DMS 273 treated with DMSO at 0.1 percent for 48 hours (cell line): ENCODE data around the gene FOXL1.

Experiments used
- DNase-seq: peaks from one replicate; lab custom pipeline; 2025; lab: John Stamatoyannopoulos, UW

The FOXL1 gene

DNA sequence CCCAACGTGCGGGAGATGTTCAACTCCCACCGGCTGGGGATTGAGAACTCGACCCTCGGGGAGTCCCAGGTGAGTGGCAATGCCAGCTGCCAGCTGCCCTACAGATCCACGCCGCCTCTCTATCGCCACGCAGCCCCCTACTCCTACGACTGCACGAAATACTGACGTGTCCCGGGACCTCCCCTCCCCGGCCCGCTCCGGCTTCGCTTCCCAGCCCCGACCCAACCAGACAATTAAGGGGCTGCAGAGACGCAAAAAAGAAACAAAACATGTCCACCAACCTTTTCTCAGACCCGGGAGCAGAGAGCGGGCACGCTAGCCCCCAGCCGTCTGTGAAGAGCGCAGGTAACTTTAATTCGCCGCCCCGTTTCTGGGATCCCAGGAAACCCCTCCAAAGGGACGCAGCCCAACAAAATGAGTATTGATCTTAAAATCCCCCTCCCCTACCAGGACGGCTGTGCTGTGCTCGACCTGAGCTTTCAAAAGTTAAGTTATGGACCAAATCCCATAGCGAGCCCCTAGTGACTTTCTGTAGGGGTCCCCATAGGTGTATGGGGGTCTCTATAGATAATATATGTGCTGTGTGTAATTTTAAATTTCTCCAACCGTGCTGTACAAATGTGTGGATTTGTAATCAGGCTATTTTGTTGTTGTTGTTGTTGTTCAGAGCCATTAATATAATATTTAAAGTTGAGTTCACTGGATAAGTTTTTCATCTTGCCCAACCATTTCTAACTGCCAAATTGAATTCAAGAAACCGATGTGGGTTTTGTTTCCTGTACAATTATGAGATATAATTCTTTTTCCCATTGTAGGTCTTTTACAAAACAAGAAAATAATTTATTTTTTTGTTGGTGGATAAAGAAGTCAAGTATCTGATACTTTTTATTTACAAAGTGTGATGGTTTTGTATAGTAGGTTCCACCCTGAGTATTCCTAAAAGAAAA is 9.4 kb upstream of the FOXL1 start:
- DNase-seq: no peak

DNA sequence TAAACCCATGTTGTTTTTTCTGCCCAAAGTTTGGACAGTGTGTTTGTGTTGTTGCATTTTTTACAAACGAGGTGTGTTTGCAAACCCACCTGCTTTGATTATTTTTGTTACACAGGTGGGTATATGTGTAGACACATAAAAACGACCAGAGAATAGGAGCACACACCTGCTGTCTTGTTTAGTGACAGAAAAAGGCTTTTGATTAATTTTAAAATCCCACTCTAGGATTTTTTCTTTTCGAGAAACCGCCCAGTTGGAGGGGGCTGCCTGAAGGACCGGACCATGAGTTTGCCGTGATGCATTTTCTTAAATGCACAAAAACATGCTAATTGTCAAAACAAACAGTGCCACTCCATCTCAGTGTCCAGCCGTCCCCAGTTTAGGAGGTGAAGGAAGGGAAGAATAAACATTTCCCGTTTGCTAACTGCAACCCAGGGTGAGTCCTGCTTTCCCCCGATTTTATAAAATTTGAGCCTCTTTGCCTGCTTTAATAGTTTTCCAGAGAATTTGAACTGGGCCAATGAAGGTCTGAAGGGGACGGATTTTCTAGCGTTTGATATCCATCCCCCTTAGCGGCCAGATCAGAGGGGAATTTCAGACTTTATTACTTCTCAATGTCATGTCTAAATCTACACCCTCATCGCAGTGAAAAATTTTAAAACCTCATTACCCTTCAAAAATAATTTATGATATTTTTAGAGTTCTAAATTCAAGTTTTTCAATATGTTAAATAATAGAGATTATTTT is 8.5 kb upstream of the FOXL1 start:
- DNase-seq: no peak

DNA sequence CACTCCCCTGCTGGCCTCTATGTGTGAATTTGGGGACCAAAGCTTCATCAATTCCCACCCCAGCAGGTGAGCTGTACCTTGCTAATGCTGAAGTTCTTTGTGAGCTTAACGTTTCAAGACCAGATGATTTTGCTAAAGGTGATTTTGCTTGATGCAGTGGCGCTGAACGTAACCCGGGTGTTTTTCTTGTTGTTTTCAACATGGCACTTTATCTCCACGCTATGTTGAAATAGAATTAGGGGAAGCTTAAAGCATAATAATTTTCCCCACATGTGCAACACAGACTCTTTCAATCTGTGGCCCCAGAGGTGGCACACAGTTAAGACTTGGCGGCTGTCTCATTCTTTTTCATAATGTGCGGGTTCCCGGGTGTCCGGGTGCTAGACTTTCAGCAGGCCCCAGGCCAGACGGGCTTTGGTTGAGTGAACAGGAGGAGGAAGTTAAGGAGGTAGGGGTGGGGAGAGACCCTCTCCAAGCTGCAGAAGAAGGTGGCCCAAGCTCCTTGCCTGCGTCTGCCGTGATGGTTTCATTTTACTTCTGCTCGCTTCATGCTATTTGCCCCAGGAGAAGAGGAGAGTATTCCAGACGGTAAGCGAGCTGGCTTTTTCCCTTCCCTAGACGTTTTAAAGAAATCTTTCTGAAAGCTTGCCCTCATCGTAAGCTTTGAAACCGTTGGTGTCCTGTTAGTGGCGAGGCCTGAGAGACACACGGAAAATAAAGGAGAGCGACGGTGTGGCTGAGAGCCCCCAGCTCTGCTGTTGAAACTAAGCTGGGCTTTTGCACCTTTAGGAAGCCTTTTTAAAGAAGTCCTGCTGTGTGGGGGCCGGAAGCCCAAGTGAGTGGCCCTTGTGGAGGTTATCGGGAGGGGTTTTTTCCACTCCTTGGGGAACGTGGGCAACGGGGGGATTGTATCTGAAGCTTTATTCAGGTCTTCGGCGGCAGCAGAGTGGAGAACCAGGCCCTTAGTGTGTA is 7.5 kb upstream of the FOXL1 start:
- no peak for DNase-seq

DNA sequence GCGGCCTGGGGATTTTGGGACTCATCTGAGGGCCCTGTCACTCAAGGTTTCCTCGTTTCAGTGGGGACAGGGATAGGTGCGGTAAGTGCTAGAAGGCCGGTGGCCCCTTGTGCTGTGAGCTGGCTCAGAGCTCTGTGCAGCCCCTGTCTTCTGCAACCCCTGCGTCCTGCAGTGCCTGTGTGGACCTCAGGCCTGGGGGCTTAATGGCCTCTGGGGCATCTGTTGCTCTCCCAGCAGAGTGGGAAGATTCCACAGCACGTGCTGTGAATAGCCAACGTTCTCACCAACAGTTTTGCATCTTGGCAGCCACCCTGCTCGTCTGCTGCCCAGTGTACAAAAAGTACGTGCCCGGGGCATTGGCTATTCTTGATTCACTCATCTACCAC is 6.8 kb upstream of the FOXL1 start:
- no peak for DNase-seq

DNA sequence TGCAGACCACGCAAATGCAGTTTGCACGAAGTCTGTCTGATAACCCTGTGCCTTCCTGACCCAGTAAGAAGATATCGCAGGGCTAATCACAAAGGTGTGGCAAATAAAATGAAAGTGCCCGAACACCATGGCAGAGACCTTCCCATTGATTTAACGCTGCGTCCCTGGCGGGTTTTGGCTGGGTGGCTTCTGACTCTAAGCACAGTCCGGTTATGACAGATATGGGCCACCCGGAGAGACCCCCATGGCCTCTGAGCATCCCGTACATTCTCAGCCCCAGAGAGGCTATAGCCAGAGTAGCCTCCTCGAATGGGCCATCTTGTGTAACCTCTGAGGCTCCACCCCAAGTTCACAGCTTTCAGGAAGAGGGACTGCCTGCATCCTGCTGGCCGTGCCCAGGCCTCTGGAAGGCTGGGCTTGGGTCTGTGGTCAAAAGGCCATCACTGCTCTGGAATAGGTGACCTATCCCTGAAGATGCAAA is 6.3 kb upstream of the FOXL1 start:
- no peak for DNase-seq

DNA sequence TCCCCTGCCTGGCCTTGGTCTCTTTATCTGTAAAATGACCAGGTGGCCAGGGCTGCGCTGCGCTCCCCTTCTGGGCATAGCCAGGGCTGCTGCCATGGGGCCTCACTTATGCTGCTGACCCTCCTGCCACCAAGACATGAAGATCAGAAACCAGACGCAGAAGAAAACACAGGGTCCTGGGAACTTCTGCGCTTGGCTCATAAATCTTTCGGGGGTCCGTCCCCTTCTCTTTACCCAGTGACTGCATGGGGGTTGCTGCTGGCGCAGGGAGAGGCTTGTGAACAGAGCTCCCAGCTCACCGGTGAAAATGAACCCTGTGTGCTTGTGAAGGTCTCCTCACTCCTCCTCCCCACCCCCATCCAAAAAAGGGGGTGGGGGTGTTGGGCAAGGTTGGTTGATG is 5.7 kb upstream of the FOXL1 start:
- DNase-seq: no peak

DNA sequence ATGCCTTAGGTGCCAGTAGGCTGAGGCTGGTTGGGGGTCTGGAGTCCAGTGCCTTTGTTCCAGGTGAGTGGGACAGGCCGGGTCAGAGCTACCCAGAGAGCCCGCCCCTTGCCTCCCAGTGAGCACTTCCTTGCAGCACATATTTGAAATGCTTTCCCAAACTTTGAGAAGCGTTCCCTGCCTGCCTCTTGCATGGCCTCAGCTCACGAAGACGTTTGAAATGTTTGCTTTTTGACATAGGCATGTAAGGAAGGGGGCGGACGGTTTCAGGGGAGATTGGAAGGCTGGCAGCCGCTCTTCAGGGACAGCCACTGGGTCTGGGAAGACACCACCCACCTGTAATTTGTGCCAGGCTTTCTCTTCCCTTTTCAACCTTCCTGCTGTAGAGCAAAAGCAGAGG is 5.1 kb upstream of the FOXL1 start:
- no peak for DNase-seq

DNA sequence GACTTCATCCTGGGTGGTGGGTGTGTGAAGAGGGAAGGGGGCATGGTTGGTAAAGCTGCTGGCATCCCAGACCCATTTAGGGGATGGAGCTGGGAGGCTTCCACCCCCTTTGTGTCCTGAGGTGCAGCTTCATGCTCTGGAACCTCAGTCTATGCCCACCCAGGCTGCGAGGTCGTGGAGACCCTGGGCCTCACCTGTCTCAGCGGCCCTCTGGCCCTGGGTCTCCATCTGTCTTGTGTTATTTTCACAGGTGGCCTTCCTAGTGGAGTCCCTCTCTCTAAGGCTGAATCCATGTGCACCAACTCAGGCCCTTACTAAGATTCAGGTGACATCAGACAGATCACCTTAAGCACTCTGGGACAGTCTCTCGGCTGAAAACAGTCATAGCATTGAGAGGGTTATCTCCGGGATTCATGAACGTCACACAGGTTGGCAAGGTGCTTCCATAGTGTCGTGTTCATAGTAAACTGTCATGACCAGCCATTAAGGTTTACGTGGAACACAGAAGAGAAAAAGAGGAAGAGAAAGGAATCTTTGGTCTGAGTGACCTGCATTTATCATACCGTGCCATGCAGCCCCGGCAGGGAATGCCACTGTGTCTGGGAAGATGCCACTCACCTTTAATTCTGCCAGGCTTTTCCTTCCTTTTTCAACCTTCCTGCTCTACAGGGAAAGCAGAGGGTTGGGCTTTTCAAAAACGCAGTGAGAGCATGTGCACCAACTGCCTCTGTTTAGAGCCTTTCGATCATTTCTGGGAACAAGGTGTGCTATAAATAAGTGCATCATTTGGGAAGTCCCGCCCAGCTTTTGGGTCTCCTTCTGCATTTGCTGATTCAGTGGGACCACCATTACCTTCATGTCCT is 4.5 kb upstream of the FOXL1 start:
- no peak for DNase-seq

DNA sequence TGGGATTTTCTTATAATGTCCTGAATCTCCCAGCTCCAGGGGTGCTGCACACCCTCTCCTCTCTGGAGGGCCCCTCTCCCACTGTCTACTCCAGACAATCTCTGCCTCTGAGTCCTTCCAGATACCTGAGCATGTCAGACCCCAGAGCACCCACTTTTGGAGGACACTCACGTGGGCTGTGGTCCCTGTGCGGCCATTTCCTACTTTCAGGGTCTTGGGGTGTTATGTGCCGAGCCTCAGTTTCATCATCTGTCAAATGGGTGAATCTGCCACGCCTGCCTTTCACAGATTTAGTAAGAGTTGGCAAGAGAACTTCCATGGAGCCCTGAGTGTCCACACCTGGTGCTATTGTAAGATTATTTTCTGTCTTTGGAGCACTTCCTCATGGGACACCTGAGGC is 3.7 kb upstream of the FOXL1 start:
- DNase-seq: no peak

DNA sequence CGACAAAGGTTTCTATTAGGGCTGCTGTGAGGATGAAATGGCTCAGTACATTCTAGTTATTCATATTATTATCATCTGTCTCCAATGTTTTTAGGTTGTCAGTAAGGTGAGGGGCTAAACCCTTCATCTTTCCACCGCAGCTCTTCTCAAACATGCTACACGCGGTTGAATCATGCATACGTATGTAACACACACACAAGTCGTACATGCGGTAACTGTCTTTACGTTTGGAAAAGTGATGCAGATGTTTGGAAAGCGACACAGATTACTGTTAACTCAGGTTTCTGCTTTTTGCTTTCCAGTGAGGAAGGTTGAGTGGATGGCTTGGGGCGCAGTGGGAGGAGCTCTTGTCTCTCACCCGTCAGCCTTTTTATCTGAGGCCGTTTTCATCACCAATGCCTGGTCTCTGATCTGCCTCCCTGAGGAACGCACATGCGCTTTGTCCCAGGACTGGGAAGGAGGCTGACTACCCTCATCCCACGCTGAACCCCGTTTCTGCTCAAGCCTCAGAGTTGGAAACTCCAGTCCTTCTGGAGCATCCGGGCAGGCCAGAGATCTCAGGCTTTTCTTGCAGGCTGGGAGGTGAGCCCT is 3.2 kb upstream of the FOXL1 start:
- no peak for DNase-seq

DNA sequence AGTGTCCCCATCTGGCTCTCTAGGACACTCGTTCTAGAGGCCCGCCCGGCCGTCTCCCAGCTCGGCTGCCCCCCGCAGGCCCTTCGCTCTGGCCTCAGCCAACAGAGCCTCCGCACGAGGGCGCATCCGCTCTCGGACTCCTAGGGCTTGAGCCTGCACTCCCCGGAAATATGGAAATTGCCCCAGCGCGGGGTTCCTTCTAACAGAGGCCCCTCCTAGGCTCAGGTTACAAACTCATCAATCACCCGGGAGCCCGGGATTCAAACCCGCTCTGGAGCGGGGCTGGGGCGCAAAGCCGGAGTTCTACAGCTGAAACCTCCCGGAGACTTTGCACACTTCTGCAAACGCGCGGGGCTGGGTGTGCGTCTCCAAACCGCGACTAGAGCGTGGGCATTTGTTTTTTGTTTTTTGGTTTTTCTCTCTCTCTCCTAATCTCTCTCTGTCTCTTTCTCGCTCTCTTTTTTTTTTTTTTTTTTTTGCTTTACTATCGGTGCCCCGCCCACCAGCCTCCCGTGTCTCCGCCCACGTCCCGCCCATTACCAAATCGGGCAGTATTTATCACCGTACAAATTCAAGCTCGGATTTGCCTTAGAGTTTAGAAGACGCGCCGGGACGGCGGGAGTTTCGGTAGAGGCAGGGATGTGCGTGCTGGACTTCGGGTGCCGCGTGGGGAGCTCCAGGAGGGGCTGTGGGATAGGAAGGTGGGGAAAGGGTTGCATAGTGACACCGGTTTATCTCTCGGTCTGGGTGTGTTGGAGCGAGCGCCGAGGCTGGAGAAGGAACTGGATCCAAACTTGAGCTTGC is 2.4 kb upstream of the FOXL1 start:
- DNase-seq: no peak

DNA sequence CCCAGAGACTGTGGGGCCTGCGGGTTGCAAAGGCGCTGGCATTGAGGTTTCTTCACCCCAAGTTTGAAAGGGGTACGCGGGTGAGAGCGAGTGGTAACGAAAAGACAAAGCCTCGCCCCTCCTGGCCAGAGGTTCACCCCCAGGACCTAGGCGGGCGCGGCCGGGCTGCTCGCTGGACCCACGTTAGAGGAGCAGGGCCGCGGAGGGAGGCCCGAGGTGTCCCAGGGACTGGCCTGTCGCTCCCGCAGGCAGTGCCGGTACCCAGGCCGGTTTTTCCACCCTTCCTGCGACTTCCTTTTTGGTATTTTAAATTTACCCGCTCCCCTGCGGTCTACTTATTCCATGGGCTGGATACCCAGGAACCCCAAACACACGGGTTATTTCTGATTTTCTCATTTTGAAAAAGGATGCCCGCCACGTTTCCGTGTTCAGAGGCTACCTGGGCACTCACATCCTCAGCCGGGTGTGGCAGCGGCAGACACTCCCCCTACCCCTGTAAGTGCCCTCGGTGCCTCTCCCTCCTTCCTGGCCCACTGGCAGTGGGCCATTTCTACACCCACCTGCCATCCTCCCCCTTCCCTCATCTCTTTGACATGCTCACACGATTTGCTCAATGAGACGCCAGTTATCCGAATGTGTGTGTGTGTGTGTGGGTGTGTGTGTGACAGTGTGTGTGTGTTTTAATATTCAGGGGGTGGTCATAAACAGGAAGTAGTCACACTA is 1.6 kb upstream of the FOXL1 start:
- no peak for DNase-seq

DNA sequence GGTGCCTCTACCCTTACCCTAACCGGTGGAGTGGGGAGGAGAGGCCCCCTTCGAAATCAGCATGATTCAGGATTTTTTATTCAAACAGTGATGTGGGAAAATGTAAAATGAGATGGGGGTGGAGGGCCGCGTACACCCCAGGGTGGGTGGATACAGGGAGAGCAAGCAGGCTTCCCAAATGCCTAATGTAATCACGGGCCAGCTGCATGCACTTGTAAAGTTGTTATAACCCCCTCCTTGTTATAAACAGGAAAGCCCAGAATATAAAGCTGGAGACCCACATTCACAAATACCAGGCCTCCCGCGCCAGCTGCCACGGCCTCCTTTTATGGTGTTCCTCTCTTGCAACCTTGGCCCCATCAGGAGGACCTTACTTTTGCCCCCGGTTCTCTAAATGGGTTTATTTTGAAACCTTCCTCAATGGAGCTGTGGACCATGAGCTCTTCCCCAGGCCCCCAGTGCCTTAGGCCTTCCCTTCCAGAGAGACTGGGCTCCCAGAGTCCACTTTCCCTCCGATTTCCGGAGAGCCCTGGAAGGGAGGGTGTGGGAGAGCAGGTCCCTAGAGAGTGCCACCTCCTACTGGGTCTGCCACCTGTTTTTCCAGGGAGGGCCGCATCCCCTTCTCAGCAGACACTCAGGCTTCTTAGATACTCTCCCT is 906 bp upstream of the FOXL1 start:
- no peak for DNase-seq

DNA sequence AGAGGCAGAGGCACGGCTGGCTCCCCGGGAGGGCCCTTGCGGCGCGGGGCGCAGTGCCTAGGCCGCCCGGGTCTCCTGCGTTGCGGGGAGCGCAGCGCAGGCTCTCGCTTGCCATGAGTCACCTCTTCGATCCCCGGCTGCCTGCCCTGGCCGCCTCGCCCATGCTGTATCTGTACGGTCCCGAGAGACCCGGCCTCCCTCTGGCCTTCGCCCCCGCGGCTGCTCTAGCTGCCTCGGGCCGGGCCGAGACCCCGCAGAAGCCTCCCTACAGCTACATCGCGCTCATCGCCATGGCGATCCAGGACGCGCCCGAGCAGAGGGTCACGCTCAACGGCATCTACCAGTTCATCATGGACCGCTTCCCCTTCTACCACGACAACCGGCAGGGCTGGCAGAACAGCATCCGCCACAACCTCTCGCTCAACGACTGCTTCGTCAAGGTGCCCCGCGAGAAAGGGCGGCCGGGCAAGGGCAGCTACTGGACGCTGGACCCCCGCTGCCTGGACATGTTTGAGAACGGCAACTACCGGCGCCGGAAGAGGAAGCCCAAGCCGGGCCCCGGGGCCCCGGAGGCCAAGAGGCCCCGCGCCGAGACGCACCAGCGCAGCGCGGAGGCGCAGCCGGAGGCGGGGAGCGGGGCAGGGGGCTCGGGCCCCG is 390 bp downstream of the FOXL1 start:
- DNase-seq: no peak

DNA sequence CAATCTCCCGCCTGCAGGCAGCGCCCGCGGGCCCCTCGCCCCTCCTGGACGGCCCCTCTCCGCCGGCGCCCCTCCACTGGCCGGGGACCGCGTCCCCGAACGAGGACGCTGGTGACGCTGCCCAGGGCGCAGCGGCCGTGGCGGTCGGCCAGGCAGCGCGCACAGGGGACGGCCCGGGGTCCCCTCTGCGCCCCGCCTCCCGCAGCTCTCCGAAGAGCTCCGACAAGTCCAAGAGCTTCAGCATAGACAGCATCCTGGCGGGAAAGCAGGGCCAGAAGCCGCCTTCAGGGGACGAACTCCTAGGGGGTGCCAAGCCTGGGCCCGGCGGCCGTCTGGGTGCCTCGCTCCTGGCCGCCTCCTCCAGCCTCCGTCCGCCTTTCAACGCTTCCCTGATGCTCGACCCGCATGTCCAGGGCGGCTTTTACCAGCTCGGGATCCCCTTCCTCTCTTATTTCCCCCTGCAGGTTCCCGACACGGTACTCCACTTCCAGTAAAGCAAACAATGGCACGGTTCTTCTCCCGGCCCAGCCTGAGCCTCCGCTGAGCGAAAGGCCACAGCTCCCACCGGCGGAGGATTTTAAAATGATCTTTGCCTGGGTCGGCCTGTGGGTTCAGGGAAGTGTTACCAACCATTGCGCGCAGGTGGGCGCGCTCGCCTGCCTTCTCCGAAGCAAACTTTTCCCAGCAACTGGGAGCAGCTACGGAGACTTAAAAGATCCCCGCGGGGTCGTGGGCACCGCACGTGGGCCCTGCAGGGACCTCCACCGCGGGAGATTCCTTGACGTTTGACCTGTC is 1.1 kb downstream of the FOXL1 start:
- no peak for DNase-seq

DNA sequence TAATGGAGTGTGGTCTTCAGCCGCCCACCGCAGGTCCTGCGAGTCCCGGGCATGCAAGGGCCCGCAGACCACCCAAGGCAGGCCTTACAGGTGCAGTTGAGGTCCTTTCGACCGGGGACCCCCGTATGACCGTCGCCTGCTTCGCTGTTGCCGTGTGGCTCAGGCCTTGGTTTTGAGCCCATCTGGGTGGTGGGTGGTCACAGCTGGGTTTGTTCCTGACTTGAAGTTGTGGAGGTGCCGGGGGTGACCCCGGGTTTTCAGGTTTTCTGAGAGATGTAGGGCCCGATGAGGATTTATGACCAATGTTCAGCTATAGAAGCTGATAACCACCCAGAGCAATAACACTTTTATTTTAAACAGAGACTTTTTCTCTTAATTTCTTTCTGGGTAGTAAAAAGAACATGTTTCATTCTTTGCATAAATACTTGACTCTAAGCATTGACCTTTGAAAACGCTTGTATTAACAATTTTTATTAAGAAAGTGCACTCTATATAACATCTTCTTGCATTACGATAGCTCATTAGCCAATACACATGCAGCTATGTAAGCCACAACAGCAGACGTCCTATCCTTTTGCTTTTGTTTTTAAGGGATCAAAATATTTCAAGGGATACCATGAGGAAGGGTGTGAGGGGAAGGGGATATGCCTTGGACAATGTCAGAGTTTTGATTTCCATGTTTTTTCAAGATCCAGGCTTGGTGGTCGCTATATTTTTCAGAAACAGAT is 1.9 kb downstream of the FOXL1 start:
- DNase-seq: no peak

DNA sequence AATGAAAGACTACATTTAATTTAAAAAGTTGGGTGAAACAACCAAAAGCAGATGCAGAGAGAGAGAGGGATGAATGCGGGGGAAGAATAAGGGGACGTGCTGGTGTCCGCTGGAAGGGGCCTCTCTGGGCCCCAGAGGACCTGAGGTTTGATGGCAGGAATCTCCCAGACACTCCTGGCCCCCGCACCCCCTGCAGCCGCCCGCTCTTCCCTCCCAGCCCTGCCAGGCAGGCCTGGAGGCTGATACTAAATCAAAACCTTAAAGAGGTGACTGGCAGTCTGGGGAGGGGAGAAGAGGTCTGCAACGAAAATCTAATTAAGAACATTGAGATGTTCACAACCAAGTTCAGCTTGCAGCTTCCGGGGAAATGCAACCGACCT is 2.4 kb downstream of the FOXL1 start:
- no peak for DNase-seq
